ENCODE data around the gene AATF. TPM values are rescaled to one million over a fixed set of nuclear protein-coding genes. Genes with fewer than 3 reads are reported as not detected.

AATF gene
- total RNA-seq, 1 donor from 2014 or later, result 11.5 TPM

GRCh38 chr17:36919407-36919968 lies 29.3 kb upstream of the AATF start:
- no peak overlapping the region for H3K27ac ChIP-seq (ENCODE audit: low read depth, low read length)
- H3K4me3 ChIP-seq (ENCODE audit: low read length in 3 of 3), result no peak overlapping the region
- H3K4me1 ChIP-seq (ENCODE audit: control insufficient read depth in 3 of 3, insufficient read depth in 3 of 3, low read length in 3 of 3), result no peaks in the 10 kb centered on the region
- no peaks in the 10 kb centered on the region for H3K9me3 ChIP-seq (ENCODE audit: control insufficient read depth in 3 of 3, low read length in 3 of 3)
- H3K9ac ChIP-seq (ENCODE audit: low read depth in 1 of 3, low read length in 3 of 3), result no peak overlapping the region
- peaks cover 37 to 57% (median 56%) of the 10 kb centered on the region in 3 donors for H3K27me3 ChIP-seq (ENCODE audit: control insufficient read depth in 3 of 3, insufficient read depth in 3 of 3, low read length in 3 of 3)
- no peaks in the 10 kb centered on the region for H3K36me3 ChIP-seq (ENCODE audit: control insufficient read depth in 3 of 3, insufficient read depth in 3 of 3, low read length in 3 of 3)

GRCh38 chr17:36920032-36921005 lies 28.4 kb upstream of the AATF start:
- no peak overlapping the region for H3K9ac ChIP-seq (ENCODE audit: low read depth in 1 of 3, low read length in 3 of 3)
- peaks cover 37 to 62% (median 57%) of the 10 kb centered on the region in 3 donors for H3K27me3 ChIP-seq (ENCODE audit: control insufficient read depth in 3 of 3, insufficient read depth in 3 of 3, low read length in 3 of 3)
- no peaks in the 10 kb centered on the region for H3K4me1 ChIP-seq (ENCODE audit: control insufficient read depth in 3 of 3, insufficient read depth in 3 of 3, low read length in 3 of 3)
- no peak overlapping the region for H3K27ac ChIP-seq (ENCODE audit: low read depth, low read length)
- no peaks in the 10 kb centered on the region for H3K9me3 ChIP-seq (ENCODE audit: control insufficient read depth in 3 of 3, low read length in 3 of 3)
- H3K4me3 ChIP-seq (ENCODE audit: low read length in 3 of 3), result no peak overlapping the region
- no peaks in the 10 kb centered on the region for H3K36me3 ChIP-seq (ENCODE audit: control insufficient read depth in 3 of 3, insufficient read depth in 3 of 3, low read length in 3 of 3)

GRCh38 chr17:36921095-36921851 lies 27.5 kb upstream of the AATF start:
- H3K36me3 ChIP-seq (ENCODE audit: control insufficient read depth in 3 of 3, insufficient read depth in 3 of 3, low read length in 3 of 3), result no peaks in the 10 kb centered on the region
- peaks cover 37 to 64% (median 55%) of the 10 kb centered on the region in 3 donors for H3K27me3 ChIP-seq (ENCODE audit: control insufficient read depth in 3 of 3, insufficient read depth in 3 of 3, low read length in 3 of 3)
- no peaks in the 10 kb centered on the region for H3K4me1 ChIP-seq (ENCODE audit: control insufficient read depth in 3 of 3, insufficient read depth in 3 of 3, low read length in 3 of 3)
- H3K27ac ChIP-seq (ENCODE audit: low read depth, low read length), result no peak overlapping the region
- no peak overlapping the region for H3K9ac ChIP-seq (ENCODE audit: low read depth in 1 of 3, low read length in 3 of 3)
- H3K4me3 ChIP-seq (ENCODE audit: low read length in 3 of 3), result no peak overlapping the region
- no peaks in the 10 kb centered on the region for H3K9me3 ChIP-seq (ENCODE audit: control insufficient read depth in 3 of 3, low read length in 3 of 3)

- Histone ChIP-seq H3K4me1 (ENCODE audit: control insufficient read depth in 3 of 3, insufficient read depth in 3 of 3, low read length in 3 of 3) (no peaks in the 10 kb centered on the region), H3K27ac (ENCODE audit: low read depth, low read length) (no peak overlapping the region), H3K27me3 (ENCODE audit: control insufficient read depth in 3 of 3, insufficient read depth in 3 of 3, low read length in 3 of 3) (peaks cover 43 to 67% (median 61%) of the 10 kb centered on the region in 3 donors), H3K9me3 (ENCODE audit: control insufficient read depth in 3 of 3, low read length in 3 of 3) (no peaks in the 10 kb centered on the region), H3K4me3 (ENCODE audit: low read length in 3 of 3) (no peak overlapping the region), H3K9ac (ENCODE audit: low read depth in 1 of 3, low read length in 3 of 3) (no peak overlapping the region), H3K36me3 (ENCODE audit: control insufficient read depth in 3 of 3, insufficient read depth in 3 of 3, low read length in 3 of 3) (no peaks in the 10 kb centered on the region)
Observed at GRCh38 chr17:36922175-36922574, 26.6 kb upstream of the AATF start.

GRCh38 chr17:36923814-36924221 lies 24.9 kb upstream of the AATF start:
- no peak overlapping the region for H3K9ac ChIP-seq (ENCODE audit: low read depth in 1 of 3, low read length in 3 of 3)
- H3K4me3 ChIP-seq (ENCODE audit: low read length in 3 of 3), result no peak overlapping the region
- H3K27ac ChIP-seq (ENCODE audit: low read depth, low read length), result no peak overlapping the region
- H3K36me3 ChIP-seq (ENCODE audit: control insufficient read depth in 3 of 3, insufficient read depth in 3 of 3, low read length in 3 of 3), result no peaks in the 10 kb centered on the region
- no peaks in the 10 kb centered on the region for H3K4me1 ChIP-seq (ENCODE audit: control insufficient read depth in 3 of 3, insufficient read depth in 3 of 3, low read length in 3 of 3)
- peaks cover 53 to 72% (median 70%) of the 10 kb centered on the region in 3 donors for H3K27me3 ChIP-seq (ENCODE audit: control insufficient read depth in 3 of 3, insufficient read depth in 3 of 3, low read length in 3 of 3)
- H3K9me3 ChIP-seq (ENCODE audit: control insufficient read depth in 3 of 3, low read length in 3 of 3), result no peaks in the 10 kb centered on the region

- H3K36me3 ChIP-seq (ENCODE audit: control insufficient read depth in 3 of 3, insufficient read depth in 3 of 3, low read length in 3 of 3), result no peaks in the 10 kb centered on the region
- H3K4me3 ChIP-seq (ENCODE audit: low read length in 3 of 3), result no peak overlapping the region
- H3K27ac ChIP-seq (ENCODE audit: low read depth, low read length), result no peak overlapping the region
- peaks cover 64 to 76% (median 73%) of the 10 kb centered on the region in 3 donors for H3K27me3 ChIP-seq (ENCODE audit: control insufficient read depth in 3 of 3, insufficient read depth in 3 of 3, low read length in 3 of 3)
- peaks cover 0 to 4% (median 4%) of the 10 kb centered on the region in 3 donors for H3K4me1 ChIP-seq (ENCODE audit: control insufficient read depth in 3 of 3, insufficient read depth in 3 of 3, low read length in 3 of 3)
- H3K9ac ChIP-seq (ENCODE audit: low read depth in 1 of 3, low read length in 3 of 3), result no peak overlapping the region
- no peaks in the 10 kb centered on the region for H3K9me3 ChIP-seq (ENCODE audit: control insufficient read depth in 3 of 3, low read length in 3 of 3)
Observed at GRCh38 chr17:36926226-36926625, 22.5 kb upstream of the AATF start.

- Histone ChIP-seq H3K27me3 (ENCODE audit: control insufficient read depth in 3 of 3, insufficient read depth in 3 of 3, low read length in 3 of 3) (peaks cover 66 to 76% (median 74%) of the 10 kb centered on the region in 3 donors), H3K27ac (ENCODE audit: low read depth, low read length) (no peak overlapping the region), H3K4me1 (ENCODE audit: control insufficient read depth in 3 of 3, insufficient read depth in 3 of 3, low read length in 3 of 3) (peaks cover 2 to 8% (median 5%) of the 10 kb centered on the region in 3 donors), H3K9me3 (ENCODE audit: control insufficient read depth in 3 of 3, low read length in 3 of 3) (no peaks in the 10 kb centered on the region), H3K36me3 (ENCODE audit: control insufficient read depth in 3 of 3, insufficient read depth in 3 of 3, low read length in 3 of 3) (no peaks in the 10 kb centered on the region), H3K9ac (ENCODE audit: low read depth in 1 of 3, low read length in 3 of 3) (no peak overlapping the region), H3K4me3 (ENCODE audit: low read length in 3 of 3) (no peak overlapping the region)
Observed at GRCh38 chr17:36926701-36927100, 22.1 kb upstream of the AATF start.

GRCh38 chr17:36928471-36929345 lies 20.0 kb upstream of the AATF start:
- Histone ChIP-seq H3K9me3 (ENCODE audit: control insufficient read depth in 3 of 3, low read length in 3 of 3) (no peaks in the 10 kb centered on the region), H3K27ac (ENCODE audit: low read depth, low read length) (no peak overlapping the region), H3K27me3 (ENCODE audit: control insufficient read depth in 3 of 3, insufficient read depth in 3 of 3, low read length in 3 of 3) (peaks cover 70 to 75% (median 74%) of the 10 kb centered on the region in 3 donors), H3K36me3 (ENCODE audit: control insufficient read depth in 3 of 3, insufficient read depth in 3 of 3, low read length in 3 of 3) (no peaks in the 10 kb centered on the region), H3K4me3 (ENCODE audit: low read length in 3 of 3) (no peak overlapping the region), H3K4me1 (ENCODE audit: control insufficient read depth in 3 of 3, insufficient read depth in 3 of 3, low read length in 3 of 3) (peaks cover 13 to 25% (median 19%) of the 10 kb centered on the region in 3 donors), H3K9ac (ENCODE audit: low read depth in 1 of 3, low read length in 3 of 3) (no peak overlapping the region)

Data from skeletal muscle tissue (tissue), 4 donors.